GM18519 (cell line): ENCODE data around the gene ATP5PD.
"Not testable (repeated sequence)": the region's sequence is repeated elsewhere in the genome, so short reads cannot be mapped to it uniquely, and the experiment has no call there.

Experiments used
- ATAC-seq: cut with Tn5 transposase; IDR thresholded peaks from one replicate; pipeline ENCODE4 v1.9.1; 2021; ENCODE audit warnings: mild to moderate bottlenecking, moderate library complexity; ENCODE audit not compliant: unreplicated experiment, low FRiP score

Gene ATP5PD

DNA sequence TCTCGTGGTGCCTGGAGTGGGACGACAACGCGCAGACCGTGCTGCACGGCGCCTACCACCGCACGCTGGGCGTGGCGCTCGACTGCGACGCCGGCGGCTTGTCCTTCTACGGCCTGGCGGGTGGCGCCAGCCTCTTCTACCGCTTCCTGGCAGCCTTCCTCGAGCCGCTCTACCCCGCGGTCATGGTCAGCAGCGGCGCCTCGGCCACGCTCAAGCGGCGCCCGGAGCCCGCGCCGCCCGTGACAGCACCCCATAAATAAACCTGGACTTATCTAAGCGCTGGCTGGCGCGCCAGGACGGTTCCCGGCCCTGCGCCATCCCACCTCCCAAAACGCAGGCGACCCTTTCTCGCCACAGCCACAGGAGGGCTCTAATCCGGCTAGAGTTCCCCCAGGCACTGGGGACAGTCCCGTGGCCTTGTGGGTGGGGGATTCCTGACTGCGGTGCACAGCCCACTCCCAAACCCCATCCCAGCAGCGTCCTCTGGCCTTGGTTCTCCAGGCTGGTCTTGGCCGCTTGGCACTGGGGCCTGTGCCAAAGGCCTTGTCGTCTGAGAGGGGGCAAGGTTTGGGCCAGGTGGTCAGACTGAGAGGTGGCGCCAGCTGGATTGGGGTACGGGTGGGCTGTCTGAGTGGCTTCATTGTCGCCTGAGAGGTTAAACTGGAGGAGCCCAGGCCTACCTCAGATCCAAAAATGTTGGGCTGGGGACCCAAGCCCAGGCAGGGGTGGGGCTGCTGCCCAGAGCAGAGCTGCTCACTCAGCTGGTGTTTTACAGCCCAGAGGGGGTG is 30.9 kb upstream of the ATP5PD start:
- no peak for ATAC-seq

DNA sequence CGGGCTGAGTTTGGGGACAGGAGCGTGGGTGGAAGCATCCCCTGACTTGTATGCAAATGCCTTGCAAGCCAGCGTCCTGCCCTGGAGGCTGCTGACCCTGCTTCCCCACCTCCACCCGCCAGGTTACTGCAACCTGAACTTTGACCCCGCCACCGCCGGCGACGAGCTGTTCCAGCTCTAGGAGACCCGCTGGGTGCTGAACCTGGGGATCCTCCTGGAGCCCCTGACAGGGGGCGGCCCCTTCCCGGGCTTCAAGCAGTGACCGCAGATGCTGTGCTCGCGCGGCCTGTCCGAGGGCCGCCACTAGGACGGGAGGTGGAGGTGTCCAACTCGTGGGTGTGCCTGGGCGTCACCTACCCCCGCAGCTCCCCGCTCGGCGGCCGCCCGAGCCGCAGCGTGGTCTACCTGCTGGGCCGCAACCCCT is 30.3 kb upstream of the ATP5PD start:
- no peak for ATAC-seq

DNA sequence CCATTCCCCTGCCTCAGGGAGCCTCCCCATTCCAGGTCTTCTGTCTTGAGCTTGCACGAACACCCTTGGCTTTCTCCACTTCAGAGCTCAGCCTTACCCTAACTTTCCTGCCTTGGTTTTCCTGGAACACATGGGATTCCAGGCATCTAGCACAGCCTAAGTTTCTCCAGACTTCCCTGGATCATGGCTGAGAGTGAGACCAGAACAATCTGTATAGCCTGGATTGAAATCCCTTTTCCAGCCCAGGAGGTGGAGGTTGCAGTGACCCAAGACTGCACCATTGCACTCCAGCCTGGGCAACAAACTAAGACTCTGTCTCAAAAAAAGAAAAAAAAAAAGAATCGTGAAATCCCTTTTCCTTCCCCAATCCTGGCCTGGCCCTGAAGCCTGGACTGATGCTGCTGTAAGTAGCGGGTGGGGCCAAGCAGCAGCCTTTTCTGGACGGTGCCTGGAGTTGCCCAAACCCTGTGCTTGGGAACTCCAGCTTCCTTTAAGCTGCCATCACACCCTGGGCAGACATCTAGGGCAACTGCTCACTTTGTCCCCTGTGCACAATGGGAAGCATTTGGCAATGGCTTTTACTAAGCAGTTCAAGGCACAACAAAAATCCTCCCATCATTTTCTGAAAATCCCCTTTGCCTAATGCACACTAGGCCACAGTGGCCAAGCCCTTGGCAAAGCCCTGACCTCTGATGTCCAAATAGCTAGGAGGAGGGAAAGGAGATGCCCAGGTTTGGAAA is 29.0 kb upstream of the ATP5PD start:
- ATAC-seq = no peak

DNA sequence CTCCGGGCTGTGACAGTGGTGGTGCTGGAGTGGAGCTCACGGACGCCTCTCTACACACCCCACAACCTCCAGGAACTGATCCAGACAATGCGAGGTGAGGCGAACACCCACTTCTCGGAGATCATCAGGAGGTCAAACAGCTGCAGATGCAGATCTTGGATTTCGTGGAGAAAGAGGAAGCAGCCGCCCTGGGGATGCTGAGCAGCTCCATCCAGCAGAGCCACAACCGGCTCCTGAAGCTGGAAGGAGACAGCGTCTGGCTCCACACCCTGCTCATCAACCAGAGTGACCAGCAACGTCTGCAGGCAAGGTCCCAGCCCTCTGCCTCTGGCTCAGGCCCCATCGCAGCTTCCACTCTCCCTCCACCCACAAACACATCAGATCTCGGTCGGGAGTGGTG is 27.8 kb upstream of the ATP5PD start:
- no peak for ATAC-seq

DNA sequence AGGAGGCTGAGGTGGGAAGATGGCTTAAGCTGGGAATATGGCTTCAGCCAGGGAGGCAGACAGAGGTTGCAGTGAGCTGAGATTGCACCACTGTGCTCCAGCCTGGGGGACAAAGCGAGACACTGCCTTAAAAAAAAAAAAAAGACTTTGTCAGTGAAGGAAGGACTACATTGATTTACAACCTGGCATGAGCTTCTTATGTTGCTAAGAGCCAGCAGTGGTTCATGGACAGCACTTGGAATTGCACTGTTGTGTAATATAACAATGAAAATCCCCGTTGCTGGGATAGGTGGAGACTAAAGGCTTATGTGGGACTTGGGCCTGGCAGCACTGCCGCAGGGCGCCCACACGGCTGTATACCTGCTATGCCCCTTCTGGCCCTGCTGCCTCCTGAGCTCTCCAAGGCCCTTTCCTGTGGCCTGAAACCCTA is 26.9 kb upstream of the ATP5PD start:
- no peak for ATAC-seq

DNA sequence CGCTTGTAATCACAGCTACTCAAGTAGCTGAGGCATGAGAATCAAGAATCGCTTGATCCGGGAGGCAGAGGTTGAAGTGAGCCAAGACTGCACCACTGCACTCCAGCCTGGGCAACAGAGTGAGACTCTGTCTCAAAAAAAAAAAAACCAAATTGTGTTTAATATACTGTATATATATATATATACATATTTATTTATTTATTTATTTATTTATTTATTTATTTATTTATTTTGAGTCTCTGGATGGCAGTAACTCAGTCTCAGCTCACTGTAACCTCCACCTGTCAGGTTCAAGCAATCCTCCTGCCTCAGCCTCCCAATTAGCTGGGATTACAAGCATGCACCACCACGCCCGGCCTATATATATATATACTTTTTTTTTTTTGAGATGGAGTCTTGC is 26.1 kb upstream of the ATP5PD start:
- not testable (repeated sequence) for ATAC-seq

DNA sequence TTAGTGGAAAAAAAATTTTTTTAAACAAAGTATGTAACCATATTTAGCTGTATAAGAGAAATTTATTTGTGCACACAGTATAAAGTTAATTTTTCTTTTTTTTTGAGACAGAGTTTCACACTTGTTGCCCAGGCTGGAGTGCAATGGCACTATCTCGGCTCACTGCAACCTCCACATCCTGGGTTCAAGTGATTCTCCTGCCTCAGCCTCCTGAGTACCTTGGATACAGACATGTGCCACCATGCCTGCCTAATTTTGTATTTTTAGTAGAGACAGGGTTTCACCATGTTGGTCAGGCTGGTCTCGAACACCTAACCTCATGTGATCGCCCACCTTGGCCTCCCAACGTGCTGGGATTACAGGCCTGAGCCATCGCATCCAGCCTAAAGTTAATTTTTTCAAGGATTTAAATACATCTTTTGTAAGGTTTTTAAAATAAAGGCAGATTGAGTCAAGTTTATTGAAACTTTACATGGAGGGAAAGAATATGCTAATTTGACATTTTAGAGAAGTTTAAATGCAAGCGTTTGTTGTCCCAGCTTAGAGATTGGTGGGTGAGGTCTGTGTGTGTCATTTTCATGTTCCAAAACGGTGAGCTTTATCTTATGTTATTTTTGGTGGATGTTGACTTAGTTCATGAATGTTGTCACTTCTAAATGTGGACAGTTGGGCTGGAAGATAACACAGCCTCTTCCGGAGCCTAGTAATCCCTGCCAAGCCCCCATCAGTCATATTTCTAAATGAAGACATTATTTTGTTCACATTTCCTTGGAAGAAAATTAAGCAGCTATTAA is 24.9 kb upstream of the ATP5PD start:
- ATAC-seq = not testable (repeated sequence)

DNA sequence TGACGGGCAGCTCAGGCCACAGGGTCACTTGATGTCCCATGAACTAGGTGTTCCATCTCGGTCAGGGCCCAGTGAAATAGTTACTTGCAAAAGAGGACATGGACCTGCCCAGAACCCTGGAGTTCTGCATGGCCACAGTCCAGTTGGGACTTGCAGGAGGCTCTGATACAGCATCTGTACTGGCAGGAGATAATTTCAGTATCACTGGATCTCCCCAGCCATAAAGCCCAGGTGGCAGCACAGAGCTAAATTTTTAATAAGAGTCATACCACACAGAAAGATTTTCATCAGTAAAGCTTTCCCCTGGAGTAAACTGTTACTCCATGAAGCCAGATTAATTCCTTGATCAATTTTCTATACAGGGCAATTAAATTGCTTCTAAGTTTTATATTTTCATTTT is 23.0 kb upstream of the ATP5PD start:
- ATAC-seq = no peak

DNA sequence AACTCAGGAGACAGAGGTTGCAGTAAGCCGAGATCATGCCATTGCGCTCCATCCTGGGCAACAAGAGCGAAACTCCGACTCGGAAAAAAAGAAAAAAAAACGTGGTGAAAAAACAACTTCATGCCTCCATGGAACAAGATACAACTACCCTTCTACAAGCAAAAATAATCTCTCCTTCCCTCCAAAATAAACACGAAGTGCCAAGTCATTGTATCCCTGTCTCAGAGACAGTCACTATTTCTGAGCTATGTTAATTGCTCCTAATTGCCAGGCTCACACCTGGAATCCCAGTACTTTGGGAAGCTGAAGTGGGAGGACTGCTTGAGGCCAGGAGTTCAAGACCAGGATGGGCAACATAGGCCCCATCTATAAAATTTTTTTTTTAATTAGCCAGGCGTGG is 22.0 kb upstream of the ATP5PD start:
- no peak for ATAC-seq

DNA sequence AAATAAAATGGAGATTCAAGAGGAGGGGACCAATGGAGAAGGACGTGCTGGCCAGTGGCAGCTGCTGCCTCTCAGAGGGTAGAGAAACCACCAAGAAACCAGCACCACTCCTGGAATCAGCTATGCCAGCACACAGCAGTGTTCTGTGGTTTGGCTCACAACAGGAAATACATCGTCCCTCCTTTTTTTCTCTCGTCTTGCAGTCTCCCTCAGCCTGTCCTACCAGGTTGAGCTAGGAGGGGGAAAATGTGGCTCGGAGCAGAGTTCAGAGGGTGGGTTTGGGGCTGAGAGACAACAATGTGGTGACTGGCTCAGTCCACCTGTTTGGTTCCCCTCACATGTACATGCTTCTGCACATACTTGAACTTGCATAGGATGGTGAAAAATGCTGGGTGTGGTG is 21.1 kb upstream of the ATP5PD start:
- ATAC-seq = no peak

DNA sequence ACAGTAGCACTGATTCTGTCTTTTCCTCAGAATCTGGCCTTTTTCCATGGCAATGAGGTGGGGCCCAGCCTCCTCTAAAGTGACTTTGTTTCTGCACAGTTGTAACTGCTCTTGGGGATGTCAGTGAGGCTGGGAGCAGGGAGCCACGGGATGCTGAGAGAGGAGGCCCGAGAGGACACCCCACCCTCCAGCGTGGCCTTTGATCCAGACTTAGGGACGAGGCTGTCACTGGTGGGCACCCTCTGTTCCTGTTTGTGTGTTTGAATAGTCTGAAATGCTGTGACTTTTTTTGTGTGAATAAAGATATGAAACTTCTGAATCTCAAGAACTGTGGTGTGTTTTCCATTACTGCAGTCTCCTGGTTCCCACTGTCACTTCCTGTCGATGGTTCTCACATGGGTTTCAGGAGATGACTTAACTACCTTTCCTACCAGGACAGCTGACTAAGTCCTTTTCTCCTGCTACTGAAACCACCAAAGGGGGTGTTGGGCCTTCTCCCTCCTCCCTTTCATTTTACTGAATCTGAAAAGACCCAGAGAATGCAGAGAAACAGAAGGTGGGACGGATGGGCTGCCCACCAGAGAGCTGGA is 18.9 kb upstream of the ATP5PD start:
- no peak for ATAC-seq

DNA sequence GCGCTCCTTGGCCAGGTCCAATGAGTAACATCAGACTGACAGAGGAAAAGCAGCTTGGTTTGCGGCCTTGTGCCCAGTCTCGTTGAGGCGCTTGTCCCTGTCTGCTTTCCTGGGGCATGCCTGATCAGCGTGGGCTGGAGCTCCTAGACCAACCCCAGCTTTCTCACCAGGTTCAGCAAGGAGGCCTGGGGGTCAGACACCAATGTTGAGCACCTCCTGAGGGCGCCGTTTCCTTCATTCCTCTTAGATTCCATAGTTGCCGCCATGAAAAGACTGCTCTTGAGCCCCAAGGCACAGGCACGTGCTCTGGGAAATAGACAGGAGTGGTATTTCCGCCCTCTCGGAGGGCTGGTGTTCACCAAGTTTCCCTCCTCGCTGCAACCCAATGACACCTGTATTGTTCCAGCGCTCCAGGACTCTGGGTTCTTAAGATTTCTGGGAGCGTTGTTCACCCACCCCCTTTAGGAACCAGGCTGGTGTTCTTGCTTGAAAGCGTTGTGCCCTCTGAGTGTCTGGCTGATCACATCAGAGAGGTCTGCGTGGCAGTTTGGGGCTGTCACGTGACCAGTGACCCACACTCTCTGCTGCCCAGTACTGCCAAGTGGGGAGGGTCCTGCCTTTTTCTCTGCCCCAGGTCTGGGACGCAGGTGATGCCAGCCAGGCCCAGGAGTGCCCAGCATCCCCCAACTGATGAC is 18.2 kb upstream of the ATP5PD start:
- no peak for ATAC-seq

DNA sequence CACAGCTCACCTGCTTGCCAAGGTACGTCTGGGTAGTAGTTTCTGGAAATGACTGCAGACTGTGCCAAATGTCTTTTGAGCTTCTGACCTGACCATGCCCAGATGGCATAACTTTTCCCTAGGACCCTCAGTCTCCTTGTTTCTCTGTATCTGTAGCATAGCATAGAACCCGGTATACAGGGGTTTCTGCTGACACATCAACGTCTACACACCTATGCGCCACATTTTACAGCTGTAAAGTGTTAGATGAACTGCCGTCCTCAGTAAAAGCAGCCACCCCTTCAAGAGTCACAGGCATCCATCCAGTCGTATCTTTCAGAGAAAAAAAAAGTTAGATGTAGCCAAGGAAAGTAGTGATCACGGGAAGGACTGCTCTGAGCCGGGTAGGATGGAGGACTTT is 17.7 kb upstream of the ATP5PD start:
- no peak for ATAC-seq

DNA sequence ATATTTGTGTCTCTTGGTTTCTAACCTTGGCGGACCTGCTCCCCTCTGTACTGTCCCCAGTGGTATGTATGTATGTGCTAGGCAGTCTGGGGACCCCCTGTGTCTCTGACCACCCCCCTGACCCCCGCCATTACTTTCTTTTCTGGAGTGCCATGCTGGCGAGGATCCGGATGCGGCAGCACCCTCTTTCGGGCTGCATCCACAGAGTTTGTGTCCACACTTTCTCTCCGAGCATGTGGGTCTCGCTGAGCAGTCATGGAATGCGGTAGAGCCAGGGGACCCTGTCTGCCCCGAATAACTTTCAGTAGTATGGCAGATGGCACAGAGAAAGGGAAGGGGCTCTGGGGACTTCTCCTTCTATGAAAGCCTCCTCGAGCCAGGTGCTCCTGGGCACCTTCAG is 17.3 kb upstream of the ATP5PD start:
- no peak for ATAC-seq

DNA sequence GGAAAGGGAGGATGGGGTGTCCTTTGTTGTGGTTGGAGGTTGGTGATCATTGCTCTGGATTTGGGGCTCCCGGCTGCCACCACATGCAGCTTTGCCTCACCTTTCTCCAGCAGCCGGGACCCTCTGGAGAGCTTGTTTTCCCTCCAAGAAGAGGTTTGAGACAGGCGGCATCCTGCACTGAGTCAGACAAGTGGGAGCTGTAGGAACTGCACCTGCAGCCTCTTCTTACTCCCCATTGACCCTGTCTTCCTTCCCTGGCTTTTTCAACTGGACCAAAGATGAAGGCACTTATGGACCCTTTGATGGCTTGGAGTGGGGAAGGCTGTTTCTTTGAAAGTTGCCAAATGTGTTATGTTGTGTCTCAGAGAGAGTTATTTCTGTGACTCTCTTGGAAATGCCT is 16.9 kb upstream of the ATP5PD start:
- ATAC-seq = no peak

DNA sequence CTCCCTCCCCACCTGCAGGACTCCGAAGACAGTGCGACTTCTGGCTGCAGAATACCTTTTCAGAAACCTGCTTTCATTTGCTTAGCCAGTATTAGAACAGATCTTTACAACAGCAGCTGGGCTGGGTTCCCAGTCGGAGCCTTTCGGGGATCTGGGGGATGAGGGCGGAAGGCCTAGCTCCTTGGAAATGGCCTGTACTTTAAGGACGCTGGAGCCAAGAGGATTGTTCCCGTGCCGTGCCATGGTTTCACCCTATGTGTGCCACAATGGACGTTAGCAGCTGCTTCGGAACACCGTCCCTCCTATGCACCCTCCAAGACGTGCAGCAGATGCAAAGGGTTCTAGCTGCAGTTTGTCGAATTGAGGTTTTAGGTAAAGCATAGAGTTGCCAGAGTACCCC is 16.4 kb upstream of the ATP5PD start:
- ATAC-seq = no peak

DNA sequence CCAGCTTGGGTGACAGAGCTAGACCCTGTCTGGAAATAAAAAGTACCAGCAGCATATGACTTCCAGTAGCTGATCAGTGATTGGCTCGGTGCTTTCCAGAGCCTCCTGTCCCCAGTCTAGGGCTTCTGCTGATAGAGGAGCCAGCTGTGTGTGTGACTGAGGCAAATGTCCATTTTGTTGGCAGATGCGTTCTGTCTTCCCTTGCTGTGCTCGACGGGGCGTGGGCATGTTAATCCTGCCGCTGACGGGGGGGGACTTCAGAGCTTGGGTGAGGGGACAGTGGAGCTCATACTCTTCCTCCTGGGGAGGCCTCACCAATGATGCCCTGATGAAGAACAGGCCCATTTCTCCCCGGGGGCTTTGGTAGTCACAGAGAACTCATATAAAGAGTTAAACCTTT is 14.8 kb upstream of the ATP5PD start:
- ATAC-seq = no peak

DNA sequence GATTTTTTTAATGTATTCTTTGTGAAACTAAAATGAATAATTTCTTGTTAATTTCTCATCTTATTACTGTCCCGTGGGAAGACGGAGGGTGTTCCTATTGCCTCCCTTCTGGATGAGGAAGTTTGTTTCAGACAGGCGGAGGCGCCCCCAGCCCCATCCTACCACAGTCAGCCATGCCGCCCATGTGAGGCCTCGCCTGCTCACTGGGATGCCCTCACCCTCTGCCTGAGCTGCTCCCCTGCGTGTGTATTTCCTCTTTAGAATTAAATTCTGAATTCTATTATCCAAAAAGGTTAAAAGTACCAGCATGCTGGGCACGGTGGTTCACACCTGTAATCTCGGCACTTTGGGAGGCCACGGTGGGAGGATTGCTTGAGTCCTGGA is 14.3 kb upstream of the ATP5PD start:
- no peak for ATAC-seq

DNA sequence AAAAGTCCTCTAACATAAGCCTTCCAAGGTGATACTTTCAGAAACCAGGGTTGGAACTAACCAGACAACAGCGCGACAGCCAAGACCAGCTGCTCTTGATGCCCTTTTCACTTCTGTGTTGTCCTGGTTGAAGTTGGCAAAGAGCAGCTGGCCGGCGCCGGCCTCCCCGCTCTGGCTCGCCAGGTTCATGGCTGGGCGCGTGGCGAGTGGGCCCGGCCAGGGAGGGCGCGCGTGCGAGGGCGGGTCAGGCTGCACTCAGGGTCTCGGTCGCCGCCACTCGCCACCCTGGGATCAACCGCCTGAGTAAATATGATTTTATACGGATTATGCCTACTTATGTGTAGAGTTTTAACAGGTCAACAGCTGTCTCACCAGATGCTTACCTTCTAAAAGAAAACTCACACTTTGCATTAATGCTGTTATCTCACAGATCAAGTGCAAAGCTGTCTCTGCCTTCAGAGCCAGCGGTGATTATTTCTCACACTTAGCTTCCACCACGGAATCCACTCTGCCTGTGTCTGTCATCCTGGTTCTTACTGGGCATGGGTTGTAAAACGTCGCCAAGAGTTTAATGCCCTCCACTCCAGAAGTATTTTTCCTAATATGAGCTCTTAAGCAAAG is 13.8 kb upstream of the ATP5PD start:
- ATAC-seq = no peak
